Measurements from ENCODE around the gene NSFL1C. TPM values are rescaled to one million over a fixed set of nuclear protein-coding genes. Genes with fewer than 3 reads are reported as not detected.

Gene NSFL1C
- total RNA-seq, 1 experiment from 2014 or later, result 151 TPM

- intact Hi-C loops (cut with micrococcal nuclease; ENCODE audit: unreplicated experiment), result loop anchor here (5.0 kb wide), 1 partner anchor 44 kb away; no protein-coding TSS in a partner anchor
These were observed 73.2 kb downstream of the NSFL1C start for GRCh38 chr20:1393507-1393882.

GRCh38 chr20:1392693-1393506, 73.7 kb downstream of the NSFL1C start, which contains the start of gene FKBP1A:
Gene FKBP1A, minus strand, starts transcription at chr20:1393054. Its CDS starts 56 bp downstream, at chr20:1392998.
- CTCF ChIA-PET, result interaction anchor here (1.3 kb wide), 1 partner anchor 35 kb away, joined by 9 read pairs; no protein-coding TSS in a partner anchor
- in situ Hi-C loops (cut with HindIII; ENCODE audit: low pct_unique_long_range_greater_than_20kb, low sequenced_read_pairs) (no loop called here), intact Hi-C loops (cut with micrococcal nuclease; ENCODE audit: unreplicated experiment) (loop anchor here (5.0 kb wide), 1 partner anchor 44 kb away; no protein-coding TSS in a partner anchor)
- ATAC-seq (peak; percentile 96), DNase-seq (ENCODE audit: low read depth, low spot score) (peak; percentile 75)
- Histone ChIP-seq H3K4me3 (ENCODE audit: low read depth in 2 of 2, low read length in 2 of 2) (peak within 1 kb of the TSS; percentile 75 to 92), H3K36me3 (ENCODE audit: control insufficient read depth, insufficient read depth, low read length) (peaks cover 8% of the 10 kb centered on the region; the same call in 1 of the 2 replicates), H3K9me3 (ENCODE audit: control insufficient read depth, insufficient read depth, low read depth, low read length) (no peaks in the 10 kb centered on the region; the same call in 1 of the 2 replicates), H3K4me1 (ENCODE audit: control insufficient read depth, insufficient read depth, low read length) (peaks cover 35% of the 10 kb centered on the region), H3K27me3 (ENCODE audit: control insufficient read depth, insufficient read depth, low read length) (no peaks in the 10 kb centered on the region), H3K27ac (ENCODE audit: low read length) (peak within 1 kb of the TSS; percentile 97)
- BruUV-seq (replicated peaks), result no TSS peak
- POLR2A ChIA-PET, result interaction anchor here (0.6 to 0.7 kb wide), 2 partner anchors 73 to 310 kb away, joined by 4 to 9 read pairs; no protein-coding TSS in a partner anchor
- TF ChIP-seq POLR2AphosphoS5 (IDR thresholded peaks at IDR 0.05; ENCODE audit: low read depth, low read length) (peak; percentile 83), CTCF (IDR thresholded peaks at IDR 0.05) (no peak), SIN3A (IDR thresholded peaks at IDR 0.05; ENCODE audit: borderline replicate concordance, insufficient read depth, low read depth, low read length) (peak; percentile 62; the same call in 1 of the 2 replicates), TCF7L2 (IDR thresholded peaks at IDR 0.05; ENCODE audit: low read depth, low read length) (no peak), REST (IDR thresholded peaks at IDR 0.05; ENCODE audit: insufficient read depth in 1 of 2, low read depth in 2 of 2, low read length in 1 of 2) (no peak)

More at GRCh38 chr20:1393507-1393882, 73.2 kb downstream of the NSFL1C start:
- H3K4me1 ChIP-seq (ENCODE audit: control insufficient read depth, insufficient read depth, low read length), result peaks cover 30% of the 10 kb centered on the region
- no peak for TF ChIP-seq TCF7L2 (IDR thresholded peaks at IDR 0.05; ENCODE audit: low read depth, low read length)
- no peak for TF ChIP-seq REST (IDR thresholded peaks at IDR 0.05; ENCODE audit: insufficient read depth in 1 of 2, low read depth in 2 of 2, low read length in 1 of 2)
- BruUV-seq (replicated peaks), result TSS peak; percentile 97
- no peak for ATAC-seq
- in situ Hi-C loops (cut with HindIII; ENCODE audit: low pct_unique_long_range_greater_than_20kb, low sequenced_read_pairs), result no loop called here
- peak overlapping the region; percentile 84 for H3K27ac ChIP-seq (ENCODE audit: low read length)
- H3K27me3 ChIP-seq (ENCODE audit: control insufficient read depth, insufficient read depth, low read length), result no peaks in the 10 kb centered on the region
- ChIA-PET POLR2A (interaction anchor here (0.6 to 0.7 kb wide), 2 partner anchors 73 to 309 kb away, joined by 4 to 9 read pairs; no protein-coding TSS in a partner anchor), CTCF (interaction anchor here (1.3 kb wide), 1 partner anchor 34 kb away, joined by 9 read pairs; no protein-coding TSS in a partner anchor)
- H3K4me3 ChIP-seq (ENCODE audit: low read depth in 2 of 2, low read length in 2 of 2), result peak overlapping the region; percentile 75 to 92
- H3K9me3 ChIP-seq (ENCODE audit: control insufficient read depth, insufficient read depth, low read depth, low read length), result no peaks in the 10 kb centered on the region; the same call in 1 of the 2 replicates
- peaks cover 8% of the 10 kb centered on the region; the same call in 1 of the 2 replicates for H3K36me3 ChIP-seq (ENCODE audit: control insufficient read depth, insufficient read depth, low read length)
- no peak for DNase-seq (ENCODE audit: low read depth, low spot score)

All from Panc1 (cell line).